Urothelium cell line (cell line): ENCODE measurements around the gene ZNF878.
A peak's percentile ranks its signal among the peaks of the same experiment; 100 is the strongest.

ENCODE experiments used
- DNase-seq: peaks from one replicate; pipeline ENCODE4 v3.0.0; 2011; ENCODE audit warnings: low spot score, mixed read lengths
- FAIRE-seq: peaks from 2 replicates; lab custom pipeline; 2011; peaks lifted over from hg19 to GRCh38; lab: Jason Lieb, UNC

ZNF878 gene

DNA sequence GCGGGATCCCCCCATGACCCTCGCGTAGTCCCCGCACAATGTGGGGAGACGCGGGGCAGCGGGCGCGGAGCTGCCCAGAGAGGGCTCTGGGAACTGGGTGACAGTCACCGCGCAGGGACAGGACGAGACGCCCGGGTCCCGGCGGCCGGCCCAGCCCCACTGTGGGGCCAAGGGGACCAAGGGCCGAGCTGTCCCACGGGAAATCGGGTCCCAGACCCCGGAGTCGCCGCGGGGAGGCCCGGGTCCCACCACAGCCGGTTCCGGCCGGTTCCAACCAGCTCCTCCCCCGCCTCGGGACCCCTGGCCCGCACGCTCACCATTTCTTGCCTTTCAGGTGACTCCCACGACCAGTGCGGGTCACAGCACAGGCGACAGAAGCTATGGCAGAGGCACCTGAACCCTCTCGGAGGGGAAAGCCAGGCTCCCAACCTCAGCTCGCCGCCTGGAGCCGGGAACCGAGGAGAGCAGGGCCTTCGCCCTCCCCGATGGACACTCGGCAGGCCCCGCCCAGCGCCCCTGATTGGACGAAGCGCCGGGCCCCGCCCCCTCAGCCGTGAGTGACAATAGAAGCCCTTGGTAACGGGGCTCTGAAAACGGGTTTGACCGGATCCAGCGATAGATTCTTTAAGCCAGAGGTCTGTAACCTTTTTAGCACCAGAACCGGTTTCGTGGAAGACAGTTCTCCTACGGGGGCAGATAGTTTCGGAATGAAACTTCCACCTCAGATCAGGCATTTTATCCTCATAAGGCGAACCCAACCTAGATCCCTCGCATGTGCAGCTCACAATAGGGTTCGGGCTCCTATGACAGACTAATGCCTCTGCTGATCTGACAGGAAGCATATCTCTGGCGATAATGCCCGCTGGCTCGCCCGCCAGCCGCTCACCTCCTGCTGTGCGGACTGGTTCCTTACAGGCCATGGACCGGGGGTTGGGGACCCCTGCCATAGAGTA, 17.3 kb downstream of the ZNF878 start, which contains the start of gene ZNF433:
Gene ZNF433 (minus strand): TSS at position 460 of the 953 bp plus-strand sequence. CDS start 140 bp downstream, at position 320.
- FAIRE-seq (no peak), DNase-seq (peak; percentile 91)

DNA sequence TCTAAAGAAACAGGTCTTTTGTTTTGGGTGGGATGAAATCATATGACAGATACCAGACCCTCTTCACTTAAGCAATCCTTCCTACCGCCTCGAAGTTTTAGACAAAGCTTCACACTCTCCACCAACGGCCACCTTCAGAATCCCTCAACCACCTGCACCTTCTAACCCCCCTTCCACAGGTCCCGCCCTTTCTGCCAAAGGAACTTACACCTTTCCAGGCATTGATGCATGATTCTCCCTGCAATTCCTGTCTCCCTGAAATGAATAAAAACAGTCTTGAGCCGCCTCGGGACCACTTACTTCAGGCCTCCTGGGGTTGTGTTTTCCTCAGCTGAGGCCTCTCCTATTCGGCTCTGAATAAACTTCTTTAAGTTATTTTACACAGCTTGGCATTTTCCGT, 18.1 kb downstream of the ZNF878 start:
- FAIRE-seq: no peak
- no peak for DNase-seq

DNA sequence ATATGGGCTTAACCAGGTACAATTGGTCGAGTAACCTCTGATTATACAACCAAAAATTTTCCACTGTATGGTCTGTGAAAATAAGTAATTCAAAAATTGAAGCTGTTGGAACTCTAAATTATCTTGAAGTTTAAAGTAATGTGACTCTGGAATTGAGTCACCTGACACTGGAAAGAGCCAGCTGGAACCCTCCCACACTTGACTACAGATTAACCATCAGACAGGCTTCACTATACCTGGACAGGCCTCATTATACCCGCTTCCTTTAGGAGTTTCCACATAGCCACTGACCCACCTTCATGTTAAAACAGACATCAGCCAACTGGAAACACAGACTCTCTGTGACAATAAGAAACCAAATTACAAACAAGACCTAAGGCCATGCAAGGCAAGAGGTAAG, 18.6 kb downstream of the ZNF878 start:
- FAIRE-seq (no peak), DNase-seq (no peak)

DNA sequence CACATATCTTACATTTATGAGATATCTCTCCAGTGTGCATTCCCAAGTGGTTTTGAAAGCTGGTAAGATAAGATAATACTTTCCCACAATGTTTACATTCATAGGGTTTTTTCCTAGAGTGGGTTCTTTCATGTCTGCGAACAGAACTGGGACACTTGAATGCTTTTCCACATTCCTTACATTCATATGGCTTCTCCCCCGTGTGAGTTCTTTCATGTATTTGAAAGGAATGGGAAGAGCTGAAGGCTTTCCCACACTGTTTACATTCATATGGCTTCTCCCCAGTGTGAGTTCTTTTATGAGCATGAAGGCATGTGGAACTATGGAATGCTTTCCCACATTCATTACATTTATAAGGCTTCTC, 37.0 kb downstream of the ZNF878 start:
- FAIRE-seq: no peak

DNA sequence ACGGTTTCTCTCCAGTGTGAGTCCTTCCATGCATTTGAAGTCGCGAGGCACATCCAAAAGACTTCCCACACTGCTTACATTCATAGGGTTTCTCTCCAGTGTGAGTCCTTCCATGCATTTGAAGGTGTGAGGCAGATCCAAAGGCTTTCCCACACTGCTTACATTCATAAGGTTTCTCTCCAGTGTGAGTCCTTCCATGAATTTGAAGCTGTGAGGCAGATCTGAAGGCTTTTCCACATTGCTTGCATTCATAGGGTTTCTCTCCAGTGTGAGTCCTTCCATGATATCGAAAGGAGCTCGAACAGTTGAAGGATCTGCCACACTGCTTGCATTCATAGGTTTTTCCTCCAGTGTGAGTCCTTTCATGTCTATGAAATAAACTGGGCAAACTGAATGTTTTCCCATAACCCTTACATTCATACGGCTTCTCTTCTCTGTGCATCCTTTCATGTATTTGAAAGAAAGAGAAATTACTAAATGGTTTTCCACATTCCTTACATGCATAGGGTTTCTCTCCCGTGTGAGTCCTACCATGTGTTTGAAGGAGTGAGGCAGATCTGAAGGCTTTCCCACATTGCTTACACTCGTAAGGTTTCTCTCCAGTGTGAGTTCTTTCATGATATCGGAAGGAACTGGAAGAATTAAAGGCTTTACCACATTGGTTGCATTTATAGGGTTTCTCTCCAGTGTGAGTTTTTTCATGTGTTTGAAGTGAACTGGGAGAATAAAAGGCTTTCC, 37.6 kb downstream of the ZNF878 start:
- DNase-seq (no peak), FAIRE-seq (no peak)

More for the DNA sequence above, 37.0 kb downstream of the ZNF878 start:
- DNase-seq: no peak

DNA sequence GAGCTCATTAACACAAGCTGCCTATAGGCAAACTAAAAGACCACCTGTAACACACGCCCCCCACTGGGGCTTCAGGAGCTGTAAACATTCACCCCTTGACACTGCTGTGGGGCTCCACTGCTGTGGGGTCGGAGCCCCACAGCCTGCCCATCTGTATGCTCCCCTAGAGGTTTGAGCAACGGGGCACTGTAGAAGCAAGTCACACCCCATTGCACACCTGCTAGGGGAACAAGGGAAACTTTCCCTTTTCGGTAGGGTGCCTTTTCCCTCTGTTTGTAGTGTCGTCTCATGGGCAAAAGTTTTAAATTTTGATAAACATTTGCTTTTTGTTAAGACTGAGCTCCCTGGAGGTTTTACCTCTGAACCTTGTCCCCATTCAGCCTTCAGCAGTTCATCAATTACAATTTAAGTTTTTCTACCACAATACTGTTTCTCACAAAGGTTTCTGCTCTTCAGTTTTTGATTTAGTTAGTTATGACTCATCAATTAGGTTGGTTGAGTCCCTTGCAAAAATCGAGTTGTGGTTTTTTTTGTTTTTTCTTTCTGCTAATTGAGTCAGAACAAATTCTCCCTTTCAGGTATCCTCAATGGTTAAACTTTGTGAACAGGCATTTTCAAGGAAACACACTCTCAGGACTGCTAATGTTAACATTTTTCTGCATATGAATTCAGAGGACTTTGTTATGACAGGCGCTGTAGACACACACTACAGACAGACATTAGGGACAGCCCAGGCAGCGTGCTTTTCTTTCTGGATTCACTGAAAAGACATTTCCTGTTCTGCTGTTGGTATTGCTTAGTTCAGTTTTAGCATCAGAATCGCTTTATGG, 52.4 kb downstream of the ZNF878 start:
- FAIRE-seq: no peak
- DNase-seq: no peak

DNA sequence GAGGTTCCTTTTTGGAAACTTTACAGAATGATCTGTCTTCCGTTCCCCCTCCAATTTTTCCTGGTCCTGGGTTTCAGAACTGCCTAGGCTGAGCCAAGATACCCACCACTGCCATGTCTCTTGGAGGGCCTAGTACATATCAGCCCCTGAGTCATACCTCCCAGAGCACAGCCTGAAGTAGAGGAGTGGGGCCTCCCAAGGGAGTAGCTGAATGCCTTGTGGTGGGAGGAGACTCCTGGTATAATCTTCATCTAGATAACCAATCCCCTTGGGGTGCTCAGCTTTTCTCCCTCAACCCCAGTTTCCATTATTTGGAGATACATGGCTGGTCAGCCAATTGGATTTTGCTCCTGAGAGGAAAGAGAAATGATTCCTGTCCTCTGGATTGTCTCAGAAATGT, 57.6 kb downstream of the ZNF878 start:
- DNase-seq (no peak), FAIRE-seq (no peak)
